Upper lobe of right lung (tissue), 1 donor: ENCODE measurements around the gene FOXP1. TPM values are rescaled to one million over a fixed set of nuclear protein-coding genes. Genes with fewer than 3 reads are reported as not detected.

Experiments used
- ATAC-seq: fragments of 200-7000 bp; cut with Tn5 transposase; one replicate; pipeline ENCODE4 v1.9.1; 2020; ENCODE audit warnings: mild to moderate bottlenecking, moderate library complexity
- DNase-seq: peaks from one replicate; pipeline ENCODE4 v3.0.0-alpha.2; 2020
- H3K27ac ChIP-seq: fragments of 200-600 bp; one replicate; pipeline ENCODE4 v1.8.0; 2022
- H3K27me3 ChIP-seq: fragments of 200-600 bp; one replicate; pipeline ENCODE4 v1.8.0; 2022; ENCODE audit warnings: mild to moderate bottlenecking
- H3K36me3 ChIP-seq: fragments of 200-600 bp; one replicate; pipeline ENCODE4 v1.8.0; 2022
- H3K4me1 ChIP-seq: fragments of 200-600 bp; one replicate; pipeline ENCODE4 v1.8.0; 2022
- H3K4me3 ChIP-seq: fragments of 200-600 bp; one replicate; pipeline ENCODE4 v1.8.0; 2022; ENCODE audit warnings: mild to moderate bottlenecking
- H3K9me3 ChIP-seq: fragments of 200-600 bp; one replicate; pipeline ENCODE4 v1.8.0; 2022
- intact Hi-C: fragments of 100-400 bp; cut with DNase I; formaldehyde crosslinking; loops from one replicate; pipeline ENCODE4 v1.11.0; 2022
- total RNA-seq: library from RNA; stranded (reverse); fragmentation: NEBNext Ultra II Directional; extraction: Animal tissue kit (Norgen Biotek cat#: 25700); gene quantifications from one replicate; pipeline ENCODE4 v1.2.1, GENCODE V29; 2021
- TF ChIP-seq, protein P1 (sequence below): fragments of 200-600 bp; IDR thresholded peaks from one replicate; pipeline ENCODE4 v1.8.0; 2022; ENCODE audit warnings: antibody characterized with exemption
- donor health status: DM: no; HTN: yes; CAD: no; lungs with severe emphysema.

Gene FOXP1
- total RNA-seq, 1 donor from 2014 or later, result 140 TPM

DNA sequence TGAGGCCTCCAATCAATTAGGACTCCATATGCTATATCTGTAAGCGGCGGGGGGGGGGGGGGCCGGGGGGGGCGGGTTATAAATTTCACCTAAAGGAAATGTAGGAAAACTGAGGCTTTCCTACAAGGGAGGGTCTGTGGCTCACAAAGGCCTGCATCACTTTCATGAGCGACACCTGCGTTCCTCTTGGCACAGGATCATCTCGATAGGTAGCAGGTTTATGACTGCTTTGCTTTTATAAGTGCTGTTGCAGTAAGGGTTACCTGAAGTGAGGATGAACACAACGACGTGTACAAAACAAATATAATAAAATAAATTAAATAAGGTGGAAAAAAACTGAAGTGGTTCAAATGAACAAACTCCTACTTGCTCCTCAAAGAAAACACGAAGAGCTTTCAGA lies 194.3 kb downstream of the FOXP1 start:
- DNase-seq, result no peak
- Histone ChIP-seq H3K4me1 (peaks cover 37% of the 10 kb centered on the region), H3K27me3 (no peaks in the 10 kb centered on the region), H3K9me3 (no peaks in the 10 kb centered on the region), H3K36me3 (no peaks in the 10 kb centered on the region), H3K4me3 (no peak overlapping the region), H3K27ac (peak overlapping the region; percentile 37)
- intact Hi-C loops, result no loop called here
- no peak for ATAC-seq
- TF ChIP-seq, protein P1, sequence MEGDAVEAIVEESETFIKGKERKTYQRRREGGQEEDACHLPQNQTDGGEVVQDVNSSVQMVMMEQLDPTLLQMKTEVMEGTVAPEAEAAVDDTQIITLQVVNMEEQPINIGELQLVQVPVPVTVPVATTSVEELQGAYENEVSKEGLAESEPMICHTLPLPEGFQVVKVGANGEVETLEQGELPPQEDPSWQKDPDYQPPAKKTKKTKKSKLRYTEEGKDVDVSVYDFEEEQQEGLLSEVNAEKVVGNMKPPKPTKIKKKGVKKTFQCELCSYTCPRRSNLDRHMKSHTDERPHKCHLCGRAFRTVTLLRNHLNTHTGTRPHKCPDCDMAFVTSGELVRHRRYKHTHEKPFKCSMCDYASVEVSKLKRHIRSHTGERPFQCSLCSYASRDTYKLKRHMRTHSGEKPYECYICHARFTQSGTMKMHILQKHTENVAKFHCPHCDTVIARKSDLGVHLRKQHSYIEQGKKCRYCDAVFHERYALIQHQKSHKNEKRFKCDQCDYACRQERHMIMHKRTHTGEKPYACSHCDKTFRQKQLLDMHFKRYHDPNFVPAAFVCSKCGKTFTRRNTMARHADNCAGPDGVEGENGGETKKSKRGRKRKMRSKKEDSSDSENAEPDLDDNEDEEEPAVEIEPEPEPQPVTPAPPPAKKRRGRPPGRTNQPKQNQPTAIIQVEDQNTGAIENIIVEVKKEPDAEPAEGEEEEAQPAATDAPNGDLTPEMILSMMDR, result no peak

DNA sequence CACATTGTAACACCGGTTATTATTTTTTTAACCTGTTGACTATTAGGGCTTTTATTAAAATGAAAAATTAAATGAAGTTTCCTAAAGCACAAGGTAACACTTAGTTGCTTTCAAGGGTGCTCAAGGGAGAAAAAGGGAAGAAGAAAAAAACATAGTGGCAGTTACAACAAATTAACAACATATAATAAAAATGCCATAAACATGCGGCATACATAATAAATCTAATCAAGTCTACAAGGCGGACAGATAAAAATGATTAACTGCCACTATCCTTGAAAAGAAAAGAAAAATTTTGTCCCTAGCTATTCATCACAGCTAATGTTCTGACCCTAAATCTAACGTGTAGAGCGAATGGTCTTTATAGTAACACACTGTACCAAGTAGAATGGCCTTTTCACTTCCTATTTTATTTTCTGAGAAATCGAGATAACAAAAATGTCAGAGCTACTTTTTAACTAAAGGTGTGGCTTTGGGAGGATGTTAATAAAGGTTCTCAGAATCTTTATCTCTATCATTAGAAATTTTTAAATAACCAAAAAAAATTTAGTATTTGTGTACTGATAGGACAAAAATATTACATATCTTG lies 194.9 kb downstream of the FOXP1 start:
- no peak for ATAC-seq
- no peak overlapping the region for H3K27ac ChIP-seq
- no peak for DNase-seq
- H3K4me1 ChIP-seq, result peaks cover 37% of the 10 kb centered on the region
- H3K9me3 ChIP-seq, result no peaks in the 10 kb centered on the region
- H3K36me3 ChIP-seq, result no peaks in the 10 kb centered on the region
- no peak overlapping the region for H3K4me3 ChIP-seq
- no peaks in the 10 kb centered on the region for H3K27me3 ChIP-seq
- TF ChIP-seq, protein P1, result no peak
- intact Hi-C loops, result no loop called here

DNA sequence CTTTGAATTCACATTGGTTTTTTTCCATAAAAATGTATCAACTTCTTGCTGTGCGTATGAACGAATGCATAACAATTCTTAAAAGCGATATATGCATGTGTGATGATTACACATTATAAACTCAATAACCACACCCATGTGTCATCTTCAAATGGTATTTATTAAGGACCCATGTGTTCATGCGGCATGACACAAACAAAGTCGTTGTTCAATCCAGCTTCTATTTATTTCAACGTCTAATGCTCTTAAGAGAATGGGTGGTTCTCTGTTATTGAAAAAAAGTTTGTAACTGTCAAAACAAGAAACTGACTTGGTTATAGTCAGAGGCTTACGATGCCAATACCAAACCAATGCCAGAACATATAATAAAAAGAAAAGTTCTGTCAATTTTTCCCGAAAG lies 195.9 kb downstream of the FOXP1 start:
- Histone ChIP-seq H3K4me3 (no peak overlapping the region), H3K27me3 (no peaks in the 10 kb centered on the region), H3K9me3 (no peaks in the 10 kb centered on the region), H3K27ac (no peak overlapping the region), H3K4me1 (peaks cover 37% of the 10 kb centered on the region), H3K36me3 (no peaks in the 10 kb centered on the region)
- ATAC-seq, result no peak
- intact Hi-C loops, result no loop called here
- TF ChIP-seq, protein P1, result no peak
- DNase-seq, result no peak

DNA sequence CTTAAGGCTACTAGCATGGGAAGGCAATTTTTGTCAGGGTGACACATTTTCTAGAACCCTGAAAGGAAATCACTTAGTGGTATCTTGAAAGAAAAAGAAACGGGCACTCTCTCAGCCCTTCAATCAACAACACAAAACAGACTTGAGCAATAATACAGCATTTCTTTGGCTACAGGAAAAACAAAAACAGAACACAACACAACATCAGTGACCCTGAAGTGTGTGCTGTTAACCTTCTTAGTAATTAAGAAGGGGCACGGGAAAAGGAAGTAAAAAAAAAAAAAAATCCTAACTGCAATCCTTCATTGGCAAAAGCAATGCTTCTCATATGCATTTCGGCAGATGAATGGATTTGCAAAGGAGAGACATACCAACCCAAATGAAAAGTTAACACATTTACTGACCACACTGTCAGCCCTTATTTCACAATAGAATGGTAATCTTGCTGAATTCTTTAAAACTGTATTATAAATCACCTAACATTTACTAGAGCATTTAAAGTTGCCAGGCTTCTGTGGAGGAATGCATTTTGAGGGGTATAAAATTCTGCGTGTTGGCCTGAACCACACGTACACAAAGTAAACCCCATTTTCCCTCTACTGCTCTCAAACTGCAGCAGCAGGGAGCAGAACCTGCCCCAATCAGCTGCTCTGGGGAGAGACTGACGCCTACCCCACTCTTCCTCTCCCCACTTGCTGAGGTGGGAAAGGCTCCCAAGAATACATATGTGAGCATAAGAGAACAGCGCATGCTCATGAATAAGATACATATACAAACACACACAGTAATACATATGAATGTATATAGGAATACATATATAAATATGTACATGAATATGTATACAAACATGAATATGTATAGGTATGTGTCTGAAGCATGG lies 198.5 kb downstream of the FOXP1 start:
- Histone ChIP-seq H3K27me3 (no peaks in the 10 kb centered on the region), H3K27ac (no peak overlapping the region), H3K4me3 (no peak overlapping the region), H3K9me3 (no peaks in the 10 kb centered on the region), H3K36me3 (no peaks in the 10 kb centered on the region), H3K4me1 (peaks cover 21% of the 10 kb centered on the region)
- intact Hi-C loops, result no loop called here
- TF ChIP-seq, protein P1, result no peak
- ATAC-seq (no peak), DNase-seq (no peak)

DNA sequence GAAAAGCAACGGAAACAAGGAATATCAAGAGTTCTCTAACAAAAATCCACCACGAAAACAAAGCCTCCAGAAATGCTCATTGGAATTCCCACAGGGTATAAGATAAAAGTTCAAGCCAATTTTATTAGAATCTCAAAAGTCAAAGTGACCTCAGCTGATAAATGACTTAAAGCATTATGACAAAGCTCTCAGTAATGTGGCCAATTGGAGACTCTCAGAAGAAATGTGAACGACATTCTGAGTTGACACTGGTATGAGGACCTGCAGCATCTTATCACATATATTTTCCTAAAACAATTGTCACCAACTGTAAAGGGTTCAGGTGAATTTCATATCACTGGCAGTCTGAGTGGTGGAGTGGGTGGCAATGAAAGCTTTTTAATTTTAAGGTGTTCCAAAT lies 199.1 kb downstream of the FOXP1 start:
- Histone ChIP-seq H3K4me3 (no peak overlapping the region), H3K9me3 (no peaks in the 10 kb centered on the region), H3K36me3 (no peaks in the 10 kb centered on the region), H3K27me3 (no peaks in the 10 kb centered on the region), H3K27ac (no peak overlapping the region), H3K4me1 (peaks cover 14% of the 10 kb centered on the region)
- intact Hi-C loops, result no loop called here
- no peak for DNase-seq
- TF ChIP-seq, protein P1, result no peak
- no peak for ATAC-seq
